Measurements from ENCODE around the gene BLID. TPM values are rescaled to one million over a fixed set of nuclear protein-coding genes. Genes with fewer than 3 reads are reported as not detected.

BLID gene, protein sequence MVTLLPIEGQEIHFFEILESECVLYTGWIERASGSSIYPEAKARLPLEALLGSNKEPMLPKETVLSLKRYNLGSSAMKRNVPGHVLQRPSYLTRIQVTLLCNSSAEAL
- polyA plus RNA-seq (2013) = not detected in 2 replicates

GRCh38 chr11:122115524-122116379 lies at the start of gene BLID:
BLID (minus strand) TSS chr11:122116215; CDS start chr11:122115922, 293 bp downstream.
- H2AK5ac ChIP-seq (ENCODE audit: low read length) = no peak within 1 kb of the TSS
- no peak within 1 kb of the TSS for H3K4ac ChIP-seq (ENCODE audit: low read depth, low read length)
- H4K12ac ChIP-seq (ENCODE audit: low read depth, low read length) = no peak within 1 kb of the TSS
- DNase-seq = peak; percentile 64 to 73
- H2BK12ac ChIP-seq (ENCODE audit: low read length) = no peak within 1 kb of the TSS
- no peak within 1 kb of the TSS for H3K9ac ChIP-seq (ENCODE audit: low read length)
- no peak within 1 kb of the TSS for H3K4me3 ChIP-seq (ENCODE audit: low read depth, low read length)
- no peaks in the 10 kb centered on the region for H3K36me3 ChIP-seq (ENCODE audit: control insufficient read depth in 1 of 2, insufficient read depth in 2 of 2, low read length in 2 of 2)
- no peak within 1 kb of the TSS for H2BK120ac ChIP-seq (ENCODE audit: insufficient read depth, low read length, poor library complexity)
- H3K18ac ChIP-seq (ENCODE audit: low read length) = no peak within 1 kb of the TSS
- no peak within 1 kb of the TSS for H3K14ac ChIP-seq (ENCODE audit: low read length)
- no peak within 1 kb of the TSS for H2BK5ac ChIP-seq (ENCODE audit: low read depth, low read length, poor library complexity)
- no peak within 1 kb of the TSS for H3K23ac ChIP-seq (ENCODE audit: low read length)
- no peaks in the 10 kb centered on the region for H3K27me3 ChIP-seq (ENCODE audit: insufficient read depth, low read length)
- H3K79me2 ChIP-seq (ENCODE audit: control insufficient read depth, insufficient read depth, low read length, poor library complexity) = no peaks in the 10 kb centered on the region
- H3K27ac ChIP-seq (ENCODE audit: low read depth, low read length) = no peak within 1 kb of the TSS
- WGBS (ENCODE audit: extremely low coverage, insufficient coverage, insufficient read length) = no CpG with 5 or more reads among the region's 11 CpGs
- no peak within 1 kb of the TSS for H4K8ac ChIP-seq (ENCODE audit: low read depth, low read length)
- H3K4me2 ChIP-seq (ENCODE audit: low read length) = no peak within 1 kb of the TSS
- no peak within 1 kb of the TSS for H2AFZ ChIP-seq (ENCODE audit: insufficient read depth, low read length, poor library complexity)
- no peaks in the 10 kb centered on the region for H3K9me3 ChIP-seq (ENCODE audit: insufficient read depth, low read depth, low read length)
- no peaks in the 10 kb centered on the region for H3K4me1 ChIP-seq (ENCODE audit: control insufficient read depth in 1 of 2, insufficient read depth in 2 of 2, low read length in 2 of 2)
- H3K79me1 ChIP-seq (ENCODE audit: low read length) = no peaks in the 10 kb centered on the region
- H4K91ac ChIP-seq (ENCODE audit: low read depth, low read length) = no peak within 1 kb of the TSS

DNA sequence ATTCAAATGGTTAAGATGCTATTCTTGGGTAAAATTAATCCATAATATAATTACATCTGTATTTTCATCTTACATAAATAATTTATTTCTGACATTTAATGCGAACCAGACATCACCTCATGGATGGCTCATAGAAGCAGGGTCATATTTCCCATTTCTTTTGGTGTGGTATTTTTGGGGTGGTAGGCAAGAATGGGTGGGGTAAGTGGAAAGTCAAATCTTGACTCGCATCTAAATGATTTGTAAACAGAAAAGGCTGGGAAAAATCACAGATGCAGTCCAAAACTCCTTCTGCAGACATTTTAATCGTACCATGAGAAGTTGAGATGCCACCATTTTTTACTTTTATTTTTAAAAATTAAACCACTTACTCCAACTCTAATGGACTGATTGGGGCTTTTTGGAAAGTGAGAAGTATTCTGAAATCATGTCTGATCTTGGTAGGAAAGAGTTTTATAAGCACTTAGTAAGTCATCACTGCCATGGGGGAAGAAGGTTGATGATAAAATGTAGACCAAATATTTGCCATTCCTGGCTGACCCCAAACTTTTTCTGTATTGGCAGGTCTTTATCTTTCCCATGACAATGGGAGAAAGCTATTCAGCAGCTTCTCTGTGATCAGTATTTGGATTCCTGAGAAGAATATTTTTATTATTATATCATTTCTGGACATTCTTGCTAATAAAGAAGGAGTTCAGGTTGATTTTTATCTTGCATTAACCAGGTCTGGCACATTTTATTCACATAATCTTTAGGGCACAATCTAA lies 47.2 kb upstream of the BLID start:
- no peak overlapping the region for H3K4me2 ChIP-seq (ENCODE audit: low read length)
- H3K36me3 ChIP-seq (ENCODE audit: control insufficient read depth in 1 of 2, insufficient read depth in 2 of 2, low read length in 2 of 2) = no peaks in the 10 kb centered on the region
- no peaks in the 10 kb centered on the region for H3K79me1 ChIP-seq (ENCODE audit: low read length)
- WGBS (ENCODE audit: extremely low coverage, insufficient coverage, insufficient read length) = no CpG with 5 or more reads among the region's 3 CpGs
- H3K23ac ChIP-seq (ENCODE audit: low read length) = no peak overlapping the region
- no peak overlapping the region for H3K9ac ChIP-seq (ENCODE audit: low read length)
- H4K12ac ChIP-seq (ENCODE audit: low read depth, low read length) = no peak overlapping the region
- no peak overlapping the region for H3K27ac ChIP-seq (ENCODE audit: low read depth, low read length)
- H3K9me3 ChIP-seq (ENCODE audit: insufficient read depth, low read depth, low read length) = no peaks in the 10 kb centered on the region
- no peak overlapping the region for H4K8ac ChIP-seq (ENCODE audit: low read depth, low read length)
- H2BK12ac ChIP-seq (ENCODE audit: low read length) = no peak overlapping the region
- H2AK5ac ChIP-seq (ENCODE audit: low read length) = no peak overlapping the region
- no peak overlapping the region for H2AFZ ChIP-seq (ENCODE audit: insufficient read depth, low read length, poor library complexity)
- DNase-seq = no peak
- no peak overlapping the region for H2BK5ac ChIP-seq (ENCODE audit: low read depth, low read length, poor library complexity)
- H3K4ac ChIP-seq (ENCODE audit: low read depth, low read length) = no peak overlapping the region
- no peak overlapping the region for H4K91ac ChIP-seq (ENCODE audit: low read depth, low read length)
- H3K4me3 ChIP-seq (ENCODE audit: low read depth, low read length) = no peak overlapping the region
- H3K14ac ChIP-seq (ENCODE audit: low read length) = no peak overlapping the region
- no peak overlapping the region for H2BK120ac ChIP-seq (ENCODE audit: insufficient read depth, low read length, poor library complexity)
- H3K27me3 ChIP-seq (ENCODE audit: insufficient read depth, low read length) = no peaks in the 10 kb centered on the region
- H3K18ac ChIP-seq (ENCODE audit: low read length) = no peak overlapping the region
- no peaks in the 10 kb centered on the region for H3K79me2 ChIP-seq (ENCODE audit: control insufficient read depth, insufficient read depth, low read length, poor library complexity)
- H3K4me1 ChIP-seq (ENCODE audit: control insufficient read depth in 1 of 2, insufficient read depth in 2 of 2, low read length in 2 of 2) = no peaks in the 10 kb centered on the region

DNA sequence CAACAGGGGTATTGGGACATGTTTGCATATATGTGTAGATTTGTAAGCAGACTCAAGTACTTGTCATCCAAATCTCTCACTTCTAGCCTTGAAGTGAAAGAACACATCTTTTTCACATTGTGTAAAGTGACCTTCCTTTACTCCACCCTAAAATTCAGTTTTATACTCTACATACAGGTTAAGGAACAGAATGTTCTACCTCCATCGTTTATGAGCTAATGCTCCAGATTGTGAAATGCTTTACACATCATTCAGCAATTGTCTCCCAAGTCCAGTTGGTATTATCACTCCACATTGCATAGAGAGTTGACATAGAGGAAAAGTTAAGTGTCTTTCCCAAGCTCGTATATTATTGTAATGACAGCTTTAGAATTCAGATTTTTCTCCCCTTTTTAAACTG lies 46.1 kb upstream of the BLID start:
- H2BK12ac ChIP-seq (ENCODE audit: low read length) = no peak overlapping the region
- no peaks in the 10 kb centered on the region for H3K79me1 ChIP-seq (ENCODE audit: low read length)
- no peak overlapping the region for H3K9ac ChIP-seq (ENCODE audit: low read length)
- no peaks in the 10 kb centered on the region for H3K79me2 ChIP-seq (ENCODE audit: control insufficient read depth, insufficient read depth, low read length, poor library complexity)
- H3K4me1 ChIP-seq (ENCODE audit: control insufficient read depth in 1 of 2, insufficient read depth in 2 of 2, low read length in 2 of 2) = no peaks in the 10 kb centered on the region
- H4K91ac ChIP-seq (ENCODE audit: low read depth, low read length) = no peak overlapping the region
- no peak overlapping the region for H2BK5ac ChIP-seq (ENCODE audit: low read depth, low read length, poor library complexity)
- no peak overlapping the region for H2BK120ac ChIP-seq (ENCODE audit: insufficient read depth, low read length, poor library complexity)
- no CpG with 5 or more reads among the region's 2 CpGs for WGBS (ENCODE audit: extremely low coverage, insufficient coverage, insufficient read length)
- no peak overlapping the region for H3K23ac ChIP-seq (ENCODE audit: low read length)
- no peak overlapping the region for H3K27ac ChIP-seq (ENCODE audit: low read depth, low read length)
- H3K18ac ChIP-seq (ENCODE audit: low read length) = no peak overlapping the region
- H2AFZ ChIP-seq (ENCODE audit: insufficient read depth, low read length, poor library complexity) = no peak overlapping the region
- H3K4me2 ChIP-seq (ENCODE audit: low read length) = no peak overlapping the region
- H4K12ac ChIP-seq (ENCODE audit: low read depth, low read length) = no peak overlapping the region
- no peak overlapping the region for H4K8ac ChIP-seq (ENCODE audit: low read depth, low read length)
- H3K9me3 ChIP-seq (ENCODE audit: insufficient read depth, low read depth, low read length) = no peaks in the 10 kb centered on the region
- no peaks in the 10 kb centered on the region for H3K27me3 ChIP-seq (ENCODE audit: insufficient read depth, low read length)
- no peak overlapping the region for H3K14ac ChIP-seq (ENCODE audit: low read length)
- no peaks in the 10 kb centered on the region for H3K36me3 ChIP-seq (ENCODE audit: control insufficient read depth in 1 of 2, insufficient read depth in 2 of 2, low read length in 2 of 2)
- no peak overlapping the region for H3K4me3 ChIP-seq (ENCODE audit: low read depth, low read length)
- no peak for DNase-seq
- H3K4ac ChIP-seq (ENCODE audit: low read depth, low read length) = no peak overlapping the region
- H2AK5ac ChIP-seq (ENCODE audit: low read length) = no peak overlapping the region

DNA sequence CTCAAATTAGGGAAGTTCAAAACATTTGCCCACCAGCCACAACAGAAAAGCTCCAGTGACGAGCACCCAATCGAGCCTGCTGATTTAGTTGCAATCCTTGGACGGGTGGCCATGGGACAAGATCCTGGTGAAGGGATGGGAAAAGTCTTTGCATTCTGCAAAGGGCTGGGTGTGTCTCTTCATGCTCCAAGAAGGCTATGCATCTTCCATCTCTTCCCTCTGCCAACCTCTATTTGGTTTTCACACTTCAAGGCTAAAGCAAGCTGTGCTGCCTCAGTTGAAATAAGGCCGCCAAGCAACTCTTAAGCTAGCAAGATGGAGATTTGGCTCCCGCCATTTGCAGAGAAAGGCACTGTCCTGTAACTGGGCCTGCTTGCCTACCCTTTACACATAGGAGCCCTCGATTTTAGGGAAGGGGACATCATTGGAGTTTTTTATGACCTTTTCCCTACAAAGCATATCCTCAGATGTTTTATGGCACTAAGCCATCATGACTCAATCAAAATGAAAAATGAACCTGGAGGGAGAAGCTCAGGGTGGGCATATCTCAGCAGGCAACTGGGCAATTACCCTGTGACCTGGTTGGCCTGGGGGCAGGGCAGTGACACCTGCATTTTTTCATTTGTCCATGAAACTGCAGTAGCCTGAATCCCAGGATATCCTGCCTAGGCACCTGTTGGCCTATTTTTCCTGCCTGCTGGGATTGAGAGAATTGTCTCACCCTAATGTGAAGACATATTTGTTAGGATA lies 45.0 kb upstream of the BLID start:
- no peaks in the 10 kb centered on the region for H3K4me1 ChIP-seq (ENCODE audit: control insufficient read depth in 1 of 2, insufficient read depth in 2 of 2, low read length in 2 of 2)
- H2BK120ac ChIP-seq (ENCODE audit: insufficient read depth, low read length, poor library complexity) = no peak overlapping the region
- H3K79me2 ChIP-seq (ENCODE audit: control insufficient read depth, insufficient read depth, low read length, poor library complexity) = no peaks in the 10 kb centered on the region
- no peaks in the 10 kb centered on the region for H3K79me1 ChIP-seq (ENCODE audit: low read length)
- no peak overlapping the region for H3K23ac ChIP-seq (ENCODE audit: low read length)
- H3K9me3 ChIP-seq (ENCODE audit: insufficient read depth, low read depth, low read length) = no peaks in the 10 kb centered on the region
- H2BK12ac ChIP-seq (ENCODE audit: low read length) = no peak overlapping the region
- no CpG with 5 or more reads among the region's 6 CpGs for WGBS (ENCODE audit: extremely low coverage, insufficient coverage, insufficient read length)
- no peak overlapping the region for H3K4me3 ChIP-seq (ENCODE audit: low read depth, low read length)
- H3K27ac ChIP-seq (ENCODE audit: low read depth, low read length) = no peak overlapping the region
- H3K4me2 ChIP-seq (ENCODE audit: low read length) = no peak overlapping the region
- H3K18ac ChIP-seq (ENCODE audit: low read length) = no peak overlapping the region
- H3K4ac ChIP-seq (ENCODE audit: low read depth, low read length) = no peak overlapping the region
- H3K27me3 ChIP-seq (ENCODE audit: insufficient read depth, low read length) = no peaks in the 10 kb centered on the region
- no peak overlapping the region for H4K12ac ChIP-seq (ENCODE audit: low read depth, low read length)
- no peak overlapping the region for H2AK5ac ChIP-seq (ENCODE audit: low read length)
- no peak overlapping the region for H4K91ac ChIP-seq (ENCODE audit: low read depth, low read length)
- DNase-seq = no peak
- no peaks in the 10 kb centered on the region for H3K36me3 ChIP-seq (ENCODE audit: control insufficient read depth in 1 of 2, insufficient read depth in 2 of 2, low read length in 2 of 2)
- H3K9ac ChIP-seq (ENCODE audit: low read length) = no peak overlapping the region
- no peak overlapping the region for H2BK5ac ChIP-seq (ENCODE audit: low read depth, low read length, poor library complexity)
- H2AFZ ChIP-seq (ENCODE audit: insufficient read depth, low read length, poor library complexity) = no peak overlapping the region
- H3K14ac ChIP-seq (ENCODE audit: low read length) = no peak overlapping the region
- H4K8ac ChIP-seq (ENCODE audit: low read depth, low read length) = no peak overlapping the region

All from trophoblast cell (in vitro differentiated cells and primary cell).